ENCODE measurements around the gene ZIC1. TPM values are rescaled to one million over a fixed set of nuclear protein-coding genes. Genes with fewer than 3 reads are reported as not detected.

The ZIC1 gene
- total and polyA plus RNA-seq, 2 of the 4 experiments (the other 2 are of a cell fraction) = not detected

GRCh38 chr3:147415286-147415685 is 6.1 kb downstream of the ZIC1 start:
- BruUV-seq (replicated peaks) = no TSS peak
- Histone ChIP-seq H2BK120ac (ENCODE audit: low read depth, low read length) (no peak overlapping the region), H2AK5ac (ENCODE audit: low read depth, low read length) (no peak overlapping the region), H3K14ac (replicated peaks; ENCODE audit: low read depth, low read length) (no peak overlapping the region), H2BK15ac (ENCODE audit: low read depth, low read length) (no peak overlapping the region), H3K4ac (ENCODE audit: low read depth, low read length) (no peak overlapping the region), H3K36me3 (ENCODE audit: control insufficient read depth, insufficient read depth, low read length) (no peaks in the 10 kb centered on the region), H4K20me1 (ENCODE audit: insufficient read depth, low read length) (0 out of 2 replicates have a peak, but pooled peaks cover 3% of the 10 kb centered on the region), H3K23ac (ENCODE audit: low read depth, low read length) (no peak overlapping the region), H3K27me3 (ENCODE audit: control insufficient read depth, insufficient read depth, low read length) (peaks cover 78% of the 10 kb centered on the region), H2BK20ac (ENCODE audit: low read depth, low read length) (no peak overlapping the region), H3K79me1 (ENCODE audit: low read depth in 1 of 2, low read length in 2 of 2) (no peaks in the 10 kb centered on the region), H3K4me3 (ENCODE audit: insufficient read depth, low read depth, low read length) (no peak overlapping the region), H3K18ac (ENCODE audit: low read depth, low read length) (no peak overlapping the region), H3K9me1 (ENCODE audit: insufficient read depth, low read length) (0 out of 2 replicates have a peak, but pooled peaks cover 3% of the 10 kb centered on the region), H2AFZ (replicated peaks; ENCODE audit: low read length, poor library complexity) (no peak overlapping the region), H3K27ac (ENCODE audit: insufficient read depth, low read length) (no peak overlapping the region), H4K8ac (ENCODE audit: low read depth in 2 of 2, low read length in 2 of 2) (no peak overlapping the region), H3K9ac (ENCODE audit: low read depth, low read length) (no peak overlapping the region), H4K5ac (ENCODE audit: low read depth, low read length) (no peak overlapping the region), H3K9me3 (ENCODE audit: control insufficient read depth, insufficient read depth, low read length) (peaks cover 12% of the 10 kb centered on the region), H2AK9ac (replicated peaks; ENCODE audit: low read depth, low read length, poor library complexity) (no peak overlapping the region), H3K56ac (ENCODE audit: extremely low read depth, insufficient read depth, low read length) (no peak overlapping the region), H2BK5ac (ENCODE audit: low read depth, low read length, poor library complexity, severe bottlenecking) (no peak overlapping the region), H3K4me1 (ENCODE audit: control insufficient read depth, insufficient read depth, low read length) (no peaks in the 10 kb centered on the region), H4K91ac (ENCODE audit: insufficient read depth, low read depth, low read length) (no peak overlapping the region), H3K4me2 (ENCODE audit: low read depth, low read length) (no peak overlapping the region)
- dilution Hi-C loops (cut with HindIII; ENCODE audit: low sequenced_read_pairs, unreplicated experiment) (no loop called here), in situ Hi-C loops (cut with MboI; ENCODE audit: low sequenced_read_pairs) (no loop called here), intact Hi-C loops (cut with micrococcal nuclease) (loop anchor here (5.0 kb wide), 1 partner anchor 993 kb away; no protein-coding TSS in a partner anchor)
- no peak for ATAC-seq (ENCODE audit: low read depth)
- WGBS, 2 experiments (ENCODE audit: extremely low coverage in 2 of 2, insufficient read length in 1 of 2) = no CpG with 5 or more reads among the region's 6 CpGs
- DNase-seq = no peak
- TF ChIP-seq, protein P1, sequence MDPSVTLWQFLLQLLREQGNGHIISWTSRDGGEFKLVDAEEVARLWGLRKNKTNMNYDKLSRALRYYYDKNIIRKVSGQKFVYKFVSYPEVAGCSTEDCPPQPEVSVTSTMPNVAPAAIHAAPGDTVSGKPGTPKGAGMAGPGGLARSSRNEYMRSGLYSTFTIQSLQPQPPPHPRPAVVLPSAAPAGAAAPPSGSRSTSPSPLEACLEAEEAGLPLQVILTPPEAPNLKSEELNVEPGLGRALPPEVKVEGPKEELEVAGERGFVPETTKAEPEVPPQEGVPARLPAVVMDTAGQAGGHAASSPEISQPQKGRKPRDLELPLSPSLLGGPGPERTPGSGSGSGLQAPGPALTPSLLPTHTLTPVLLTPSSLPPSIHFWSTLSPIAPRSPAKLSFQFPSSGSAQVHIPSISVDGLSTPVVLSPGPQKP (IDR thresholded peaks at IDR 0.05; ENCODE audit: borderline replicate concordance, low read depth, low read length) = no peak
- ChIA-PET CTCF (no interaction called here), POLR2A (ENCODE audit: unreplicated experiment) (no interaction called here)

Data from IMR-90 (cell line).